Spleen (tissue), 7 donors: ENCODE results near the gene INPP4B.

ENCODE experiments used
- POLR2A ChIP-seq, 3 donors: fragments of 450-650 bp; IDR thresholded peaks; one replicate each; pipeline ENCODE4 v1.5.1; 2017; ENCODE audit warnings: antibody characterized with exemption in 3 of 3, mild to moderate bottlenecking in 1 of 3
- POLR2AphosphoS5 ChIP-seq, 3 donors: sonication (generic); formaldehyde crosslinking; IDR thresholded peaks; one replicate each; pipeline ENCODE4 v1.5.1; 2017; ENCODE audit warnings: antibody characterized with exemption in 3 of 3
- TF ChIP-seq, protein P1 (sequence below), 11 experiments: fragments of 200-600 bp in 7 of 11; fragments of 450-650 bp in 4 of 11; sonication (generic) in 4 of 11; IDR thresholded peaks in 8 of 11; conservative IDR thresholded peaks in 3 of 11; 1 replicate in 7 of 11; 2 replicates in 4 of 11; pipeline versions ENCODE4 v1.4.0 to v1.8.0; 2016 to 2021; ENCODE audit warnings: antibody characterized with exemption in 11 of 11, inconsistent platforms in 4 of 11, mild to moderate bottlenecking in 1 of 11
- donor health status: DM: no; HTN: no; CAD: no; lungs with moderate emphysema.
- donor health status: DM: no; HTN: no; CAD: no.
- donor health status: DM: no; HTN: no; CAD: no.

DNA sequence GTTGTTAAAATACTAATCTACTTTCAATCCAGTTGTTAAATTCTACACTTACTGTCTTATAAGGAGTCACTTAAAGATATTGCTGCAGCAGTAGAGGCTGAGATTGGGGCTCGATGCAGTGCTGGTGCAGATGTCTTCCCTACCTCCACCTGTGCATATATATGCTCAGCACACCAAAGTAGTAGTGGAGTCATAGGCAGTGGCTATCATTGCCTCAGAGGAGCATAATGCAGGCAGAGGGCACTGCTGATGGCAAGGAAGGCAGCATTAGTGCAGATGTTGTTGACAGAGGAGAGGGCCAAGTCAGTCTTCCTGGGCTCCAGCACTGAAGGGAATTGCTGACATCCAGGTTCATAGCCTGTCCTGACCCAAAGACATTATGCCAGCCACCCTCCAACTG is 35.1 kb downstream of the INPP4B start:
- TF ChIP-seq, protein P1, sequence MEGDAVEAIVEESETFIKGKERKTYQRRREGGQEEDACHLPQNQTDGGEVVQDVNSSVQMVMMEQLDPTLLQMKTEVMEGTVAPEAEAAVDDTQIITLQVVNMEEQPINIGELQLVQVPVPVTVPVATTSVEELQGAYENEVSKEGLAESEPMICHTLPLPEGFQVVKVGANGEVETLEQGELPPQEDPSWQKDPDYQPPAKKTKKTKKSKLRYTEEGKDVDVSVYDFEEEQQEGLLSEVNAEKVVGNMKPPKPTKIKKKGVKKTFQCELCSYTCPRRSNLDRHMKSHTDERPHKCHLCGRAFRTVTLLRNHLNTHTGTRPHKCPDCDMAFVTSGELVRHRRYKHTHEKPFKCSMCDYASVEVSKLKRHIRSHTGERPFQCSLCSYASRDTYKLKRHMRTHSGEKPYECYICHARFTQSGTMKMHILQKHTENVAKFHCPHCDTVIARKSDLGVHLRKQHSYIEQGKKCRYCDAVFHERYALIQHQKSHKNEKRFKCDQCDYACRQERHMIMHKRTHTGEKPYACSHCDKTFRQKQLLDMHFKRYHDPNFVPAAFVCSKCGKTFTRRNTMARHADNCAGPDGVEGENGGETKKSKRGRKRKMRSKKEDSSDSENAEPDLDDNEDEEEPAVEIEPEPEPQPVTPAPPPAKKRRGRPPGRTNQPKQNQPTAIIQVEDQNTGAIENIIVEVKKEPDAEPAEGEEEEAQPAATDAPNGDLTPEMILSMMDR (IDR thresholded peaks at IDR 0.05 in 8 of 11, conservative IDR thresholded peaks at IDR 0.05 in 3 of 11) = no peak
- TF ChIP-seq POLR2A (IDR thresholded peaks at IDR 0.05) (no peak), POLR2AphosphoS5 (IDR thresholded peaks at IDR 0.05) (no peak)
